Breast epithelium (tissue), 3 donors: ENCODE data around the gene DYRK1A.

ENCODE experiments used
- CTCF ChIP-seq, 3 donors: fragments of 450-650 bp; IDR thresholded peaks; one replicate each; pipeline ENCODE4 v1.5.1; 2016 to 2017; ENCODE audit warnings: antibody characterized with exemption in 3 of 3, mild to moderate bottlenecking in 3 of 3, moderate library complexity in 3 of 3
- POLR2A ChIP-seq: fragments of 450-650 bp; IDR thresholded peaks from one replicate; pipeline ENCODE4 v1.6.1; 2016; ENCODE audit warnings: antibody characterized with exemption, mild to moderate bottlenecking, moderate library complexity
- POLR2AphosphoS5 ChIP-seq, 3 donors: sonication (generic); formaldehyde crosslinking; IDR thresholded peaks; one replicate each; pipeline ENCODE4 v1.6.1; 2017; ENCODE audit warnings: antibody characterized with exemption in 3 of 3

GRCh38 chr21:37384416-37384815 is 17.8 kb downstream of the DYRK1A start:
- no peak for TF ChIP-seq CTCF (IDR thresholded peaks at IDR 0.05)
- no peak for TF ChIP-seq POLR2AphosphoS5 (IDR thresholded peaks at IDR 0.05)
- TF ChIP-seq POLR2A, result no peak
